ENCODE measurements around the gene PSMG4. TPM values are rescaled to one million over a fixed set of nuclear protein-coding genes. Genes with fewer than 3 reads are reported as not detected.

PSMG4 gene
- total RNA-seq, 1 experiment from 2014 or later = 35.0 TPM

DNA sequence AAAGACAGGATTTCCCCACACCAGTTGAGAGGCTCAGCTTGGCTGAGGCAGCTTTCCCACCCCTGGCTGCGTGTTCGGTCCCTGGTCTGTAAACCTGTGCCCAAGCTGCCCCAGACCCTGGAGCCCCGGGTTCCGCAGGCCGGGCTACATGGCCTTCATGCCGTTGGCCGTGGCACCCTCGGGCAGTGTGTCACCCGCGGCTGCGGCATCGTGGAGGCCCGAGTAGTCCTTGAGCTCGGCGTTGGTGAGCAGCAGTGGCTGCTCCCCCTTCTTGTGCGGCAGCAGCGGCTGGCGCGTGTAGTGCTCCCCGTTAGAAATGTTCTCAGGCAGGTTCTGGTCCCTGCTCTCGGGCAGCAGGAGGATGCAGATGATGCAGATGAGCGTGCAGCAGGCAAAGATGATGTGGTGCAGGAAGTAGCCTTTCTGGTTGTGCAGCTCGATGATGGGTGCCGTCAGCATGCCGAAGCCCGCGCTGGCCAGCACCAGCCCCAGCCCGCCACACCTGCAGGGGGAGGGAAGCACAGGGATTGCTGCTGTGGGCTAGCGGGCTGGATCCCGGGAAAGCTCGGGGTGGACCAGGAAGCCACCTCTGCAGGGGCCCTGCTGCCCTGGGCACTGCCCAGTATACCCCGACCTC, 14.3 kb downstream of the PSMG4 start:
- Histone ChIP-seq H3K4me3 (replicated peaks in 1 of 2; ENCODE audit: low read depth in 1 of 2, low read length in 2 of 2) (no peak overlapping the region), H3K9ac (ENCODE audit: low read length) (no peak overlapping the region), H3K36me3 (ENCODE audit: control insufficient read depth in 1 of 2, insufficient read depth in 2 of 2, low read length in 2 of 2) (peaks cover 6 to 11% of the 10 kb centered on the region in 2 experiments; a peak in 3 of 4 replicates), H3K79me2 (ENCODE audit: insufficient read depth, low read length) (peaks cover 8% of the 10 kb centered on the region; the same call in 1 of the 2 replicates), H3K9me3 (ENCODE audit: control insufficient read depth in 1 of 2, insufficient read depth in 1 of 2, low read depth in 1 of 2, low read length in 2 of 2) (no peaks in the 10 kb centered on the region), H3K4me2 (ENCODE audit: low read length) (no peak overlapping the region), H4K20me1 (ENCODE audit: insufficient read depth) (no peaks in the 10 kb centered on the region), H3K9me2 (ENCODE audit: insufficient read depth) (no peaks in the 10 kb centered on the region), H3K27me3 (ENCODE audit: insufficient read depth, low read length) (no peaks in the 10 kb centered on the region), H3K27ac (ENCODE audit: low read depth, low read length) (no peak overlapping the region), H3K4me1 (ENCODE audit: control insufficient read depth in 1 of 2, insufficient read depth in 2 of 2, low read length in 2 of 2) (no peaks in the 10 kb centered on the region), H2AFZ (ENCODE audit: low read depth, low read length, poor library complexity, severe bottlenecking) (no peak overlapping the region)
- ChIA-PET CTCF (no interaction called here), POLR2A (no interaction called here), RAD21 (ENCODE audit: low non-redundant PET in 1 of 2, low total read pairs in 2 of 2, uncharacterized antibody in 2 of 2, unreplicated experiment in 2 of 2) (no interaction called here)
- TF ChIP-seq EGR1 (IDR thresholded peaks at IDR 0.05; ENCODE audit: low read depth) (no peak), EZH2phosphoT487 (IDR thresholded peaks at IDR 0.05; ENCODE audit: borderline replicate concordance) (no peak), SP1 (IDR thresholded peaks at IDR 0.05; ENCODE audit: low read depth) (no peak), POLR2AphosphoS5 (IDR thresholded peaks at IDR 0.05; ENCODE audit: low read depth, low read length) (no peak), POLR2A (IDR thresholded peaks at IDR 0.05; ENCODE audit: borderline replicate concordance, extremely low read depth, insufficient read depth, insufficient read length) (no peak), SIN3A (IDR thresholded peaks at IDR 0.05; ENCODE audit: low read depth) (no peak), YY1 (IDR thresholded peaks at IDR 0.05; ENCODE audit: extremely low read depth, insufficient replicate concordance, low read depth, low read length) (no peak), RAD21 (IDR thresholded peaks at IDR 0.05; ENCODE audit: low read depth) (no peak), FOSL1 (IDR thresholded peaks at IDR 0.05; ENCODE audit: low read depth) (no peak), CBX3 (IDR thresholded peaks at IDR 0.05; ENCODE audit: low read depth) (no peak), ELF1 (IDR thresholded peaks at IDR 0.05; ENCODE audit: borderline replicate concordance, low read depth) (no peak)
- TF ChIP-seq, protein P1, sequence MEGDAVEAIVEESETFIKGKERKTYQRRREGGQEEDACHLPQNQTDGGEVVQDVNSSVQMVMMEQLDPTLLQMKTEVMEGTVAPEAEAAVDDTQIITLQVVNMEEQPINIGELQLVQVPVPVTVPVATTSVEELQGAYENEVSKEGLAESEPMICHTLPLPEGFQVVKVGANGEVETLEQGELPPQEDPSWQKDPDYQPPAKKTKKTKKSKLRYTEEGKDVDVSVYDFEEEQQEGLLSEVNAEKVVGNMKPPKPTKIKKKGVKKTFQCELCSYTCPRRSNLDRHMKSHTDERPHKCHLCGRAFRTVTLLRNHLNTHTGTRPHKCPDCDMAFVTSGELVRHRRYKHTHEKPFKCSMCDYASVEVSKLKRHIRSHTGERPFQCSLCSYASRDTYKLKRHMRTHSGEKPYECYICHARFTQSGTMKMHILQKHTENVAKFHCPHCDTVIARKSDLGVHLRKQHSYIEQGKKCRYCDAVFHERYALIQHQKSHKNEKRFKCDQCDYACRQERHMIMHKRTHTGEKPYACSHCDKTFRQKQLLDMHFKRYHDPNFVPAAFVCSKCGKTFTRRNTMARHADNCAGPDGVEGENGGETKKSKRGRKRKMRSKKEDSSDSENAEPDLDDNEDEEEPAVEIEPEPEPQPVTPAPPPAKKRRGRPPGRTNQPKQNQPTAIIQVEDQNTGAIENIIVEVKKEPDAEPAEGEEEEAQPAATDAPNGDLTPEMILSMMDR (IDR thresholded peaks at IDR 0.05 in 2 of 3, conservative IDR thresholded peaks at IDR 0.05 in 1 of 3; ENCODE audit: borderline replicate concordance in 1 of 3, insufficient read depth in 1 of 3, low read depth in 2 of 3, low read length in 2 of 3) = no peak
- TF ChIP-seq, protein P2, sequence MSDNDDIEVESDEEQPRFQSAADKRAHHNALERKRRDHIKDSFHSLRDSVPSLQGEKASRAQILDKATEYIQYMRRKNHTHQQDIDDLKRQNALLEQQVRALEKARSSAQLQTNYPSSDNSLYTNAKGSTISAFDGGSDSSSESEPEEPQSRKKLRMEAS (IDR thresholded peaks at IDR 0.05) = no peak
- TF ChIP-seq, protein P3, sequence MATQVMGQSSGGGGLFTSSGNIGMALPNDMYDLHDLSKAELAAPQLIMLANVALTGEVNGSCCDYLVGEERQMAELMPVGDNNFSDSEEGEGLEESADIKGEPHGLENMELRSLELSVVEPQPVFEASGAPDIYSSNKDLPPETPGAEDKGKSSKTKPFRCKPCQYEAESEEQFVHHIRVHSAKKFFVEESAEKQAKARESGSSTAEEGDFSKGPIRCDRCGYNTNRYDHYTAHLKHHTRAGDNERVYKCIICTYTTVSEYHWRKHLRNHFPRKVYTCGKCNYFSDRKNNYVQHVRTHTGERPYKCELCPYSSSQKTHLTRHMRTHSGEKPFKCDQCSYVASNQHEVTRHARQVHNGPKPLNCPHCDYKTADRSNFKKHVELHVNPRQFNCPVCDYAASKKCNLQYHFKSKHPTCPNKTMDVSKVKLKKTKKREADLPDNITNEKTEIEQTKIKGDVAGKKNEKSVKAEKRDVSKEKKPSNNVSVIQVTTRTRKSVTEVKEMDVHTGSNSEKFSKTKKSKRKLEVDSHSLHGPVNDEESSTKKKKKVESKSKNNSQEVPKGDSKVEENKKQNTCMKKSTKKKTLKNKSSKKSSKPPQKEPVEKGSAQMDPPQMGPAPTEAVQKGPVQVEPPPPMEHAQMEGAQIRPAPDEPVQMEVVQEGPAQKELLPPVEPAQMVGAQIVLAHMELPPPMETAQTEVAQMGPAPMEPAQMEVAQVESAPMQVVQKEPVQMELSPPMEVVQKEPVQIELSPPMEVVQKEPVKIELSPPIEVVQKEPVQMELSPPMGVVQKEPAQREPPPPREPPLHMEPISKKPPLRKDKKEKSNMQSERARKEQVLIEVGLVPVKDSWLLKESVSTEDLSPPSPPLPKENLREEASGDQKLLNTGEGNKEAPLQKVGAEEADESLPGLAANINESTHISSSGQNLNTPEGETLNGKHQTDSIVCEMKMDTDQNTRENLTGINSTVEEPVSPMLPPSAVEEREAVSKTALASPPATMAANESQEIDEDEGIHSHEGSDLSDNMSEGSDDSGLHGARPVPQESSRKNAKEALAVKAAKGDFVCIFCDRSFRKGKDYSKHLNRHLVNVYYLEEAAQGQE (IDR thresholded peaks at IDR 0.05; ENCODE audit: low read depth) = no peak
- intact Hi-C loops (cut with micrococcal nuclease) = loop anchor here (10.0 kb wide), 1 partner anchor 702 kb away; no protein-coding TSS in a partner anchor
- DNase-seq (ENCODE audit: low read depth, low spot score) = no peak
- ATAC-seq = no peak
- BruUV-seq (replicated peaks) = no TSS peak
